Measurements from ENCODE around the gene CERK. TPM values are rescaled to one million over a fixed set of nuclear protein-coding genes. Genes with fewer than 3 reads are reported as not detected.

Gene CERK
- total and polyA plus RNA-seq, 2 of the 13 experiments (the other 11 are each of a cell fraction or from before 2014, with no cell fraction given) = 40.3 to 41.9 TPM

DNA sequence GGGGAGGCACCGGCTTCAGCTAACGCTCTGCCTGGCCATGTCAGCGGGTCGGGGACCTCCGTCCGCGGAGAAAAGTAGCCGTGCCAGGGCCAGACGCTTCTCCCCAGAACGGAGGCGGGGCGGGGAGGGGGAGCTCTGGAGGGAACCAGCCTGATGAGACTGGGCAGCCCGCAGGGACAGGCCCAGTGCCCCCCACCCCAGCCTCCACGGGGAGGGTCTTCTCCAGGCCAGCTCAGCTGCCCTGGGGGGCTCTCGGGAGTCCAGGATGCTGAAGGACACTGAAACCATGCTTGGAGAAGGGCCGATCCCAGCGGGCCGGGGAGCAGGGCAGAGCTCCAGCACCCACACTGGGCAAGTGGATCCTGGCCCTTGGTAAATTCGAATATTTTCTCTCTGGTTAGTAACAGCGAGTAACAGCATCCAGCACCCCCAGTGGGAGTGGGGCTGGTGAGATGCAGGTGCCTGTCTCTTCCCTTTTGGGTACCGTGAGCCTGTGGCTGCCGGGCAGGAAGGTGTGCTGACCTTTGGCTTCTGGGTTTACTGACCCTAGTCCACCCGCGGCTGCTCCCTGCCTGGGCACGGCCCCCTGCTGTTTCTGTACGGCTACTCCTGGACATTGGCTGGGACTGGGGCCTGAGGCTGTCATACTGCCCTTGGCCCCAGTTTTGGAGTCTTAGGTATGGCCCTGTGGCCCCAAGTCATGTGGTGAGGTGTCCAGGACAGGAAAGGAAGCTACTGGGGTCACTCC, 82.0 kb downstream of the CERK start:
- H4K20me1 ChIP-seq (ENCODE audit: insufficient read depth, low read length) = no peaks in the 10 kb centered on the region; the same call in 1 of the 2 replicates
- ChIA-PET CTCF (ENCODE audit: low intra/inter-chr PET ratio, low total read pairs) (interaction anchor here (1.9 kb wide), 1 partner anchor 93 kb away, joined by 13 read pairs; no protein-coding TSS in a partner anchor), POLR2A (interaction anchor here (1.3 kb wide), 1 partner anchor 83 kb away, joined by 3 read pairs; no protein-coding TSS in a partner anchor)
- no peaks in the 10 kb centered on the region; a peak in 1 of 5 replicates for H3K36me3 ChIP-seq (replicated peaks in 1 of 2; ENCODE audit: control insufficient read depth in 1 of 2, insufficient read depth in 2 of 2, low read length in 2 of 2)
- FAIRE-seq = peak; percentile 42
- no peak overlapping the region for H3K4me3 ChIP-seq (replicated peaks in 1 of 3; ENCODE audit: insufficient read depth in 1 of 3, low read depth in 2 of 3, low read length in 3 of 3)
- no peak overlapping the region for H3K9ac ChIP-seq (ENCODE audit: insufficient read depth, low read depth, low read length)
- H3K27me3 ChIP-seq (ENCODE audit: control insufficient read depth in 1 of 2, insufficient read depth in 2 of 2, low read length in 2 of 2) = no peaks in the 10 kb centered on the region; a peak in 1 of 5 replicates
- peak; percentile 50 for ATAC-seq
- WGBS (ENCODE audit: low lambda C conversion rate) = 50% methylated on average over 2 of the region's 26 CpGs
- H2AFZ ChIP-seq (ENCODE audit: low read length) = no peak overlapping the region
- in situ Hi-C loops (cut with HindIII; ENCODE audit: extremely low pct_ligation_motif_present, low pct_unique_long_range_greater_than_20kb) = loop anchor here (25.0 kb wide), 1 partner anchor 94 kb away; no protein-coding TSS in a partner anchor
- intact Hi-C loops (cut with micrococcal nuclease; ENCODE audit: unreplicated experiment) = loop anchor here (1.0 kb wide), 1 partner anchor 93 kb away; no protein-coding TSS in a partner anchor
- peak overlapping the region; percentile 19; the same call in 1 of the 2 replicates for H3K4me2 ChIP-seq (ENCODE audit: low read depth, low read length)
- peaks cover 64% of the 10 kb centered on the region for H3K4me1 ChIP-seq (ENCODE audit: insufficient read depth, low read length)
- no peak for DNase-seq (ENCODE audit: low spot score)
- H3K79me2 ChIP-seq (ENCODE audit: insufficient read depth, low read length) = no peaks in the 10 kb centered on the region
- no peak overlapping the region for H3K27ac ChIP-seq (ENCODE audit: extremely low read length, insufficient read depth, low read length)
- no TSS peak for BruUV-seq (replicated peaks)
- no peaks in the 10 kb centered on the region for H3K9me3 ChIP-seq (ENCODE audit: low read length)
- peak; percentile 86 for TF ChIP-seq HNRNPL (IDR thresholded peaks at IDR 0.05; ENCODE audit: low read depth, low read length)
- TF ChIP-seq, protein P1, sequence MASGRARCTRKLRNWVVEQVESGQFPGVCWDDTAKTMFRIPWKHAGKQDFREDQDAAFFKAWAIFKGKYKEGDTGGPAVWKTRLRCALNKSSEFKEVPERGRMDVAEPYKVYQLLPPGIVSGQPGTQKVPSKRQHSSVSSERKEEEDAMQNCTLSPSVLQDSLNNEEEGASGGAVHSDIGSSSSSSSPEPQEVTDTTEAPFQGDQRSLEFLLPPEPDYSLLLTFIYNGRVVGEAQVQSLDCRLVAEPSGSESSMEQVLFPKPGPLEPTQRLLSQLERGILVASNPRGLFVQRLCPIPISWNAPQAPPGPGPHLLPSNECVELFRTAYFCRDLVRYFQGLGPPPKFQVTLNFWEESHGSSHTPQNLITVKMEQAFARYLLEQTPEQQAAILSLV (CRISPR knock-in tag; IDR thresholded peaks at IDR 0.05; ENCODE audit: borderline replicate concordance) = 0 out of 2 replicates have a peak, but pooled peaks have one; percentile 48
- TF ChIP-seq, protein P2, sequence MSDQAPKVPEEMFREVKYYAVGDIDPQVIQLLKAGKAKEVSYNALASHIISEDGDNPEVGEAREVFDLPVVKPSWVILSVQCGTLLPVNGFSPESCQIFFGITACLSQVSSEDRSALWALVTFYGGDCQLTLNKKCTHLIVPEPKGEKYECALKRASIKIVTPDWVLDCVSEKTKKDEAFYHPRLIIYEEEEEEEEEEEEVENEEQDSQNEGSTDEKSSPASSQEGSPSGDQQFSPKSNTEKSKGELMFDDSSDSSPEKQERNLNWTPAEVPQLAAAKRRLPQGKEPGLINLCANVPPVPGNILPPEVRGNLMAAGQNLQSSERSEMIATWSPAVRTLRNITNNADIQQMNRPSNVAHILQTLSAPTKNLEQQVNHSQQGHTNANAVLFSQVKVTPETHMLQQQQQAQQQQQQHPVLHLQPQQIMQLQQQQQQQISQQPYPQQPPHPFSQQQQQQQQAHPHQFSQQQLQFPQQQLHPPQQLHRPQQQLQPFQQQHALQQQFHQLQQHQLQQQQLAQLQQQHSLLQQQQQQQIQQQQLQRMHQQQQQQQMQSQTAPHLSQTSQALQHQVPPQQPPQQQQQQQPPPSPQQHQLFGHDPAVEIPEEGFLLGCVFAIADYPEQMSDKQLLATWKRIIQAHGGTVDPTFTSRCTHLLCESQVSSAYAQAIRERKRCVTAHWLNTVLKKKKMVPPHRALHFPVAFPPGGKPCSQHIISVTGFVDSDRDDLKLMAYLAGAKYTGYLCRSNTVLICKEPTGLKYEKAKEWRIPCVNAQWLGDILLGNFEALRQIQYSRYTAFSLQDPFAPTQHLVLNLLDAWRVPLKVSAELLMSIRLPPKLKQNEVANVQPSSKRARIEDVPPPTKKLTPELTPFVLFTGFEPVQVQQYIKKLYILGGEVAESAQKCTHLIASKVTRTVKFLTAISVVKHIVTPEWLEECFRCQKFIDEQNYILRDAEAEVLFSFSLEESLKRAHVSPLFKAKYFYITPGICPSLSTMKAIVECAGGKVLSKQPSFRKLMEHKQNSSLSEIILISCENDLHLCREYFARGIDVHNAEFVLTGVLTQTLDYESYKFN (CRISPR knock-in tag; conservative IDR thresholded peaks at IDR 0.05) = 0 out of 2 replicates have a peak, but pooled peaks have one; percentile 40
- TF ChIP-seq ZNF607 (CRISPR knock-in tag; IDR thresholded peaks at IDR 0.05; ENCODE audit: borderline replicate concordance) = no peak
- TF ChIP-seq ZNF761 (CRISPR knock-in tag; conservative IDR thresholded peaks at IDR 0.05) = no peak
- TF ChIP-seq HOXA3 (CRISPR knock-in tag; IDR thresholded peaks at IDR 0.05) = peak; percentile 56; the same call in 1 of the 2 replicates
- TF ChIP-seq RORA (CRISPR knock-in tag; IDR thresholded peaks at IDR 0.05) = no peak
- no peak for TF ChIP-seq GATAD2A (CRISPR knock-in tag; IDR thresholded peaks at IDR 0.05)
- TF ChIP-seq, protein P3, sequence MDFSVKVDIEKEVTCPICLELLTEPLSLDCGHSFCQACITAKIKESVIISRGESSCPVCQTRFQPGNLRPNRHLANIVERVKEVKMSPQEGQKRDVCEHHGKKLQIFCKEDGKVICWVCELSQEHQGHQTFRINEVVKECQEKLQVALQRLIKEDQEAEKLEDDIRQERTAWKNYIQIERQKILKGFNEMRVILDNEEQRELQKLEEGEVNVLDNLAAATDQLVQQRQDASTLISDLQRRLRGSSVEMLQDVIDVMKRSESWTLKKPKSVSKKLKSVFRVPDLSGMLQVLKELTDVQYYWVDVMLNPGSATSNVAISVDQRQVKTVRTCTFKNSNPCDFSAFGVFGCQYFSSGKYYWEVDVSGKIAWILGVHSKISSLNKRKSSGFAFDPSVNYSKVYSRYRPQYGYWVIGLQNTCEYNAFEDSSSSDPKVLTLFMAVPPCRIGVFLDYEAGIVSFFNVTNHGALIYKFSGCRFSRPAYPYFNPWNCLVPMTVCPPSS (IDR thresholded peaks at IDR 0.05) = no peak
- TF ChIP-seq, protein P4, sequence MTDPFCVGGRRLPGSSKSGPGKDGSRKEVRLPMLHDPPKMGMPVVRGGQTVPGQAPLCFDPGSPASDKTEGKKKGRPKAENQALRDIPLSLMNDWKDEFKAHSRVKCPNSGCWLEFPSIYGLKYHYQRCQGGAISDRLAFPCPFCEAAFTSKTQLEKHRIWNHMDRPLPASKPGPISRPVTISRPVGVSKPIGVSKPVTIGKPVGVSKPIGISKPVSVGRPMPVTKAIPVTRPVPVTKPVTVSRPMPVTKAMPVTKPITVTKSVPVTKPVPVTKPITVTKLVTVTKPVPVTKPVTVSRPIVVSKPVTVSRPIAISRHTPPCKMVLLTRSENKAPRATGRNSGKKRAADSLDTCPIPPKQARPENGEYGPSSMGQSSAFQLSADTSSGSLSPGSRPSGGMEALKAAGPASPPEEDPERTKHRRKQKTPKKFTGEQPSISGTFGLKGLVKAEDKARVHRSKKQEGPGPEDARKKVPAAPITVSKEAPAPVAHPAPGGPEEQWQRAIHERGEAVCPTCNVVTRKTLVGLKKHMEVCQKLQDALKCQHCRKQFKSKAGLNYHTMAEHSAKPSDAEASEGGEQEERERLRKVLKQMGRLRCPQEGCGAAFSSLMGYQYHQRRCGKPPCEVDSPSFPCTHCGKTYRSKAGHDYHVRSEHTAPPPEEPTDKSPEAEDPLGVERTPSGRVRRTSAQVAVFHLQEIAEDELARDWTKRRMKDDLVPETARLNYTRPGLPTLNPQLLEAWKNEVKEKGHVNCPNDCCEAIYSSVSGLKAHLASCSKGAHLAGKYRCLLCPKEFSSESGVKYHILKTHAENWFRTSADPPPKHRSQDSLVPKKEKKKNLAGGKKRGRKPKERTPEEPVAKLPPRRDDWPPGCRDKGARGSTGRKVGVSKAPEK (CRISPR knock-in tag; IDR thresholded peaks at IDR 0.05; ENCODE audit: borderline replicate concordance) = no peak
- TF ChIP-seq REPIN1 (CRISPR knock-in tag; IDR thresholded peaks at IDR 0.05; ENCODE audit: borderline replicate concordance, low read depth) = no peak
- TF ChIP-seq ATF1 (CRISPR knock-in tag; IDR thresholded peaks at IDR 0.05) = no peak
- no peak for TF ChIP-seq ZNF530 (CRISPR knock-in tag; IDR thresholded peaks at IDR 0.05; ENCODE audit: low read depth)

Data from HepG2 (cell line).